ENCODE results near the gene PWWP2A. TPM values are rescaled to one million over a fixed set of nuclear protein-coding genes. Genes with fewer than 3 reads are reported as not detected.
A peak's percentile ranks its signal among the peaks of the same experiment; 100 is the strongest.
"Not testable (repeated sequence)": the region's sequence is repeated elsewhere in the genome, so short reads cannot be mapped to it uniquely, and the experiment has no call there.

The PWWP2A gene
- total and polyA plus RNA-seq, 2 of the 8 experiments (the other 6 are each of a cell fraction or from before 2014, with no cell fraction given) = 18.5 to 63.0 TPM

DNA sequence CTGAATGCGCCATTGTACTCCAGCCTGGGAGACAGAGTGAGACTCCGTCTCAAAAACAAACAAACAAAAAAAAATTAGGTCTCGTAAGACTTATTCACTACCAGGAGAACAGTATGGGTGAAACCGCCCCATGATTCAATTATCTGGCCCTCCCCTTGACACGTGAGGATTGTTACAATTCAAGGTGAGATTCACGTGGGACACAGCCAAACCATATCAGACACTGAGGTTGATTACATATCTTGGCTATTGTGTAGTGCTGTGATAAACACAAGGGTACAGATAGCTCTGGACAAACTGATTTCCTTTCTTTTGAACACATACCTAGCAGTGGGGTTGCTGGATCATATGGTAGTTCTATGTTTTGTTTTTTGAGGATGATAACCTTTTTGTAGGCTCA, 42.4 kb upstream of the PWWP2A start (continued):
- TF ChIP-seq, protein P1, sequence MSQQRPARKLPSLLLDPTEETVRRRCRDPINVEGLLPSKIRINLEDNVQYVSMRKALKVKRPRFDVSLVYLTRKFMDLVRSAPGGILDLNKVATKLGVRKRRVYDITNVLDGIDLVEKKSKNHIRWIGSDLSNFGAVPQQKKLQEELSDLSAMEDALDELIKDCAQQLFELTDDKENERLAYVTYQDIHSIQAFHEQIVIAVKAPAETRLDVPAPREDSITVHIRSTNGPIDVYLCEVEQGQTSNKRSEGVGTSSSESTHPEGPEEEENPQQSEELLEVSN (IDR thresholded peaks at IDR 0.05) = no peak
- TF ChIP-seq CBX5 (IDR thresholded peaks at IDR 0.05; ENCODE audit: low read depth, low read length) (no peak), SAP30 (IDR thresholded peaks at IDR 0.05; ENCODE audit: insufficient read depth, insufficient replicate concordance, low read length) (no peak), SUZ12 (IDR thresholded peaks at IDR 0.05; ENCODE audit: low read length) (no peak)
- TF ChIP-seq, protein P2, sequence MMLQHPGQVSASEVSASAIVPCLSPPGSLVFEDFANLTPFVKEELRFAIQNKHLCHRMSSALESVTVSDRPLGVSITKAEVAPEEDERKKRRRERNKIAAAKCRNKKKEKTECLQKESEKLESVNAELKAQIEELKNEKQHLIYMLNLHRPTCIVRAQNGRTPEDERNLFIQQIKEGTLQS (IDR thresholded peaks at IDR 0.05; ENCODE audit: insufficient read depth, low read depth, low read length) = no peak

GRCh38 chr5:160160875-160161274, 41.6 kb upstream of the PWWP2A start:
- H3K79me1 ChIP-seq (ENCODE audit: low read depth, low read length); H3K23ac ChIP-seq (ENCODE audit: insufficient read length); H4K20me1 ChIP-seq (replicated peaks in 1 of 2; ENCODE audit: control insufficient read depth in 1 of 2, insufficient read depth in 2 of 2, low read length in 2 of 2); H3K9me3 ChIP-seq (ENCODE audit: insufficient read depth in 2 of 2, low read depth in 1 of 2, low read length in 1 of 2); H4K8ac ChIP-seq (ENCODE audit: extremely low read depth, insufficient read depth, low read length); FAIRE-seq; H3K27me3 ChIP-seq (replicated peaks in 1 of 4; ENCODE audit: control insufficient read depth in 3 of 4, extremely low read depth in 1 of 4, insufficient read depth in 3 of 4, low read length in 3 of 4); H3K36me3 ChIP-seq (ENCODE audit: control insufficient read depth in 2 of 4, insufficient read depth in 4 of 4, low read length in 3 of 4); H2BK15ac ChIP-seq (ENCODE audit: low read length); H3K14ac ChIP-seq (ENCODE audit: insufficient read length); H3K23me2 ChIP-seq (ENCODE audit: low read depth, low read length); H2AFZ ChIP-seq (ENCODE audit: low read length); DNase-seq (ENCODE audit: low read depth in 1 of 2, low spot score in 2 of 2); H3K79me2 ChIP-seq (ENCODE audit: control insufficient read depth in 1 of 2, insufficient read depth in 2 of 2, low read length in 2 of 2): not testable (repeated sequence)
- Histone ChIP-seq H3K27ac (ENCODE audit: low read depth, low read length) (peak overlapping the region; percentile 91), H3K4me1 (replicated peaks in 1 of 4; ENCODE audit: control insufficient read depth in 3 of 4, insufficient read depth in 4 of 4, low read length in 3 of 4) (peaks cover 14 to 26% (median 19%) of the 10 kb centered on the region in 4 experiments), H2BK12ac (ENCODE audit: low read depth, low read length) (peak overlapping the region; percentile 98), H2BK120ac (replicated peaks; ENCODE audit: low read depth, low read length) (peak overlapping the region; percentile 98), H3K4ac (replicated peaks; ENCODE audit: insufficient read length, low read depth, low read length) (peak overlapping the region; percentile 50), H4K5ac (ENCODE audit: insufficient read length, low read depth, low read length) (peak overlapping the region; percentile 63), H3K9ac (replicated peaks in 1 of 4; ENCODE audit: extremely low read depth in 1 of 4, low read depth in 3 of 4, low read length in 3 of 4) (peak overlapping the region in 3 of 4 experiments; percentile 57 to 63 (median 60); a peak in 4 of 7 replicates), H3K56ac (replicated peaks; ENCODE audit: insufficient read length, low read depth, low read length) (peak overlapping the region; percentile 60), H2BK5ac (ENCODE audit: low read depth, low read length) (peak overlapping the region; percentile 86), H2BK20ac (ENCODE audit: low read length) (peak overlapping the region; percentile 99), H4K91ac (replicated peaks; ENCODE audit: insufficient read length, low read length) (peak overlapping the region; percentile 63), H3K18ac (ENCODE audit: extremely low read depth, low read length) (peak overlapping the region; percentile 79; the same call in 1 of the 2 replicates), H2AK5ac (ENCODE audit: low read depth, low read length) (peak overlapping the region; percentile 58), H3K4me3 (ENCODE audit: extremely low read depth in 1 of 4, insufficient read depth in 2 of 4, low read depth in 3 of 4, low read length in 4 of 4) (peak overlapping the region in 1 of 4 experiments; percentile 36; a peak in 2 of 8 replicates), H3K4me2 (ENCODE audit: insufficient read depth in 1 of 2, low read depth in 2 of 2, low read length in 2 of 2) (peak overlapping the region; percentile 44 to 75)
- ChIA-PET POLR2A (ENCODE audit: partially characterized antibody) (interaction anchor here (0.7 to 3.6 kb wide), 8 partner anchors 14 to 254 kb away, joined by 3 to 26 read pairs (median 7); no protein-coding TSS in a partner anchor), CTCF (ENCODE audit: partially characterized antibody) (interaction anchor here (0.7 to 1.7 kb wide), 4 partner anchors 15 to 184 kb away, joined by 3 to 7 read pairs (median 4); no protein-coding TSS in a partner anchor)
- WGBS, 2 experiments (ENCODE audit: extremely low coverage in 1 of 2, insufficient coverage in 1 of 2, insufficient read length in 1 of 2, insufficient replicate concordance in 2 of 2, low coverage in 1 of 2, low lambda C conversion rate in 2 of 2, missing lambda C conversion rate in 1 of 2) = 93% methylated on average over 3 of the region's 3 CpGs; no CpG with 5 or more reads in 1 of the 2 experiments
